Glomerular visceral epithelial cell (primary cell): Measurements from ENCODE around the gene N4BP2.
A peak's percentile ranks its signal among the peaks of the same experiment; 100 is the strongest.
"Not testable (repeated sequence)": the region's sequence is repeated elsewhere in the genome, so short reads cannot be mapped to it uniquely, and the experiment has no call there.

Source experiments
- DNase-seq: peaks from one replicate; pipeline ENCODE4 v3.0.0-alpha.2; 2016; ENCODE audit errors: extremely low spot score

The N4BP2 gene

GRCh38 chr4:40087799-40088366 lies 31.2 kb downstream of the N4BP2 start:
- no peak for DNase-seq

- DNase-seq: not testable (repeated sequence)
Measured at GRCh38 chr4:40093400-40093799, 36.8 kb downstream of the N4BP2 start.

GRCh38 chr4:40099010-40099409 lies 42.4 kb downstream of the N4BP2 start:
- no peak for DNase-seq

DNA sequence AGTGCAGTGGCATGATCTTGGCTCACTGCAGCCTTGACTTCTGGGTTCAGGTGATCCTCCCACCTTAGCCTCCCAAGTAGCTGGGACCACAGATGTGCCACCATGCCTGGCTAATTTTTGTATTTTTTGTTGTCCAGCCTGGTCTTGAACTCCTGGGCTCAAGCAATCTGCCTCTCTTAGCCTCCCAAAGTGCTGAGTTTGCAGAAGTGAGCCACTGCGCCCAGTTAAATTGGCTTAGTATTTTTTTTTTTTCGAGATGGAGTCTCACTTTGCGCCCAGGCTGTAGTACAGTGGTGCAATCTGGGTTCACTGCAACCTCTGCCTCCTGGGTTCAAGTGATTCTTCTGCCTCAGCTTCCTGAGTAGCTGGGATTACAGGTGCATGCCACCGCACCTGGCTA lies 50.5 kb downstream of the N4BP2 start:
- DNase-seq: not testable (repeated sequence)

- DNase-seq: no peak
Measured at GRCh38 chr4:40112027-40112792, 55.6 kb downstream of the N4BP2 start.

GRCh38 chr4:40114206-40114605 lies 57.6 kb downstream of the N4BP2 start:
- no peak for DNase-seq

DNA sequence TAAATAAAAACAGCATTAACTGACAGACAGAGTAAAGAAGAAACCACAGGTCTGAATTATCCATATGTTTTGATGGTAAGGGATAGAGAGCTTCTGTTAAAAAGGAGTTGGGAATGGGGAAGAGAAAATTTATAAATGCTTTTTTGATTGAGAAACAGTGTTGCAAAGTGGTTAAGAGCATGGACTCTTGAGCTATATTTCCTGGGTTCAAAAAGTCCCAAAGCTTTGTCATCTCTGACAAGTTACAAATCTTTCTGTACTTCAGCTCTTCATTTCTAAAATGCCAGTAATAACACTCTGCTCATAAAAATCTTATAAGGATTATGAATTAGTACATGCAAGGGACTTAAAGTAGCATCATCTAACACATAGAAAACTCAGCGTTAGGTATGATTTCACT lies 62.2 kb downstream of the N4BP2 start:
- DNase-seq: no peak

- DNase-seq: no peak
Measured at GRCh38 chr4:40119344-40119743, 62.7 kb downstream of the N4BP2 start.

DNA sequence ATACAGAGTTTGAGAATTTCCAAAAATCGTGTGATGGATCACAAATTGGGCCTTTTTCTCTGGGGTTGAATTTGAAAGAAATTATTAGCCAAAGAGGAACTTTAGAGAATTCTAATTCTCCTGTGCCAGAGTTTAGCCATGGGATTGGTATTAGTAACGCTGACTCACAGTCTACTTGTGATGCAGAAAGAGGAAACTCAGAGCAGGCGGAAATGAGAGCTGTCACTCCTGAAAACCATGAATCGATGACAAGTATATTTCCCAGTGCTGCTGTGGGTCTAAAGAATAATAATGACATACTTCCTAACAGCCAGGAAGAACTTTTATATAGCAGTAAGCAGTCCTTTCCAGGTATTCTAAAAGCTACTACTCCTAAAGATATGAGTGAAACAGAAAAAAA lies 64.9 kb downstream of the N4BP2 start:
- DNase-seq: peak; percentile 63

GRCh38 chr4:40122941-40123340 lies 66.3 kb downstream of the N4BP2 start:
- no peak for DNase-seq

- DNase-seq: no peak
Measured at GRCh38 chr4:40124690-40125089, 68.0 kb downstream of the N4BP2 start.

- DNase-seq: no peak
Measured at GRCh38 chr4:40130401-40131036, 73.9 kb downstream of the N4BP2 start.

DNA sequence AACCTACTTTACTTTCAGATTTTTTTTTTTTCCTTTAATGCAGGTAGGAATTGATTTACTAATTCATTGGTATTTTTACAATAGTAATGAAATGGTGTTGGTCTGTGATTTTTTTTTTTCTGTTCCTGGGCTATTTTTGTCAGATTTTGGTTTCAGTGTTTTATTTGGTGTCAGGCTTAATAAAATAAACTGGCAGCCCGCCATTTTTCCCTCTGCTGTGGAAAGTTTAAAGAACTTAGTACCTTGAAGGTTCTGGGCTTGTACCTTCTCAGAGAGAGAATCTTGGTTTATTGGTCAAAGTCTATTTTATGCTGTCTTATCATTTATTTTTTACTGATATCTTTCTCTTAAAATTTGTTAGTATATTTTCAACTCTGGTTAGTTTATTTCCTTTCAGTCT lies 76.2 kb downstream of the N4BP2 start:
- DNase-seq: no peak

GRCh38 chr4:40134206-40134917 lies 77.7 kb downstream of the N4BP2 start:
- no peak for DNase-seq

DNA sequence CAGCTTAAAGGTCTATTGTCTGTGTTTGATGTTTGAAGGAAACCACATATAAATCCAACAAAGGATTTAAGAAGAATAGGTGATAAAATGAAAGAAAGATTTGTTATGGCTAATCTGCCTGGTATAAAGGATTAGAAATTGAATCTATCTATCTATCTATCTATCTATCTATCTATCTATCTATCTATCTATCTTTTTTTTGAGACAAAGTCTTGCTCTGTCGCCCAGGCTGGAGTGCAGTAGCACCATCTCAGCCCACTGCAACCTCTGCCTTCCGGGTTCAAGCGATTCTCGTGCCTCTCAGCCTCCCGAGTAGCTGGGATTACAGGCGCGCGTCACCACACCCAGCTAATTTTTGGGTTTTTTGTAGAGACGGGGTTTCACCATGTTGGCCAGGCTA lies 79.6 kb downstream of the N4BP2 start:
- DNase-seq: not testable (repeated sequence)

DNA sequence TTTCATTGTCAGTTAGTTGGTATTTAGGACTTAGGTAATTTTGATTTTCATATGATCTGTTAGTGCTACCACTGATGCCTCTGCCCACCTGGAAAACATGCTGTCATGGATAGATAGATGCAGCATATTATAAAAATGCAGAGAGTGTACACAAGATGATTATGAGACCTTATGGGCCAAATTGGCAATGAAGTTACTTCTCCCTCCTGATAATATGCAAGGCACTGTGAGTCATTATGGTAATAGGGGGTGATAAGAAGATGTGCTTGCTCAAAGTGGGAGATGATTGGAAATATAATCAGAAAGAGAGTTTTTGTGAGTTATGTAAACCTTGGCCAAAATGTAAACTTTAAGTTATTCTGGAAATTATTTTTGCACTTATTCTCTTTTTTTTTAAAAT lies 83.5 kb downstream of the N4BP2 start:
- DNase-seq: no peak

DNA sequence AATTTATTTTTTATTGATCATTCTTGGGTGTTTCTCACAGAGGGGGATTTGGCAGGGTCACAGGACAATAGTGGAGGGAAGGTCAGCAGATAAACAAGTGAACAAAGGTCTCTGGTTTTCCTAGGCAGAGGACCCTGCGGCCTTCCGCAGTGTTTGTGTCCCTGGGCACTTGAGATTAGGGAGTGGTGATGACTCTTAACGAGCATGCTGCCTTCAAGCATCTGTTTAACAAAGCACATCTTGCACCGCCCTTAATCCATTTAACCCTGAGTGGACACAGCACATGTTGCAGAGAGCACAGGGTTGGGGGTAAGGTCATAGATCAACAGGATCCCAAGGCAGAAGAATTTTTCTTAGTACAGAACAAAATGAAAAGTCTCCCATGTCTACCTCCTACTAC lies 83.9 kb downstream of the N4BP2 start:
- DNase-seq: not testable (repeated sequence)

GRCh38 chr4:40143926-40144508 lies 87.4 kb downstream of the N4BP2 start:
- DNase-seq: no peak

DNA sequence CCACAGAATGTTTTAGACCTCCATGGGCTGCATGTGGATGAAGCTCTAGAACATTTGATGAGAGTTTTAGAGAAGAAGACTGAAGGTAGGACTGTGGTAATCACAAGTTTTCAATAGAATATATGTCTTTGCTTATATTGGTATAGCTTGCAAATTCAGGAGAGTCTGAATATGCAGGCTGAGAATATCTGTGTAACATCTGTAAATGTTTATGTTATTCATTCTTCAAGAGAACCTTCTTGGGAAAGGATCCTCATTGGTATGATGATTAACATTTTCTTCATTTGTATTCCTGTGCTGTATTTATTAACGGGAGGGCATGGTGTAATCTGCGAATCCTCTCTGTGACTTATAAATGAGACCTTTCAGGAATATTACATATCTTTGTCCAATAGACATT lies 88.1 kb downstream of the N4BP2 start:
- DNase-seq: no peak

GRCh38 chr4:40147490-40147889 lies 90.8 kb downstream of the N4BP2 start:
- DNase-seq: not testable (repeated sequence)

DNA sequence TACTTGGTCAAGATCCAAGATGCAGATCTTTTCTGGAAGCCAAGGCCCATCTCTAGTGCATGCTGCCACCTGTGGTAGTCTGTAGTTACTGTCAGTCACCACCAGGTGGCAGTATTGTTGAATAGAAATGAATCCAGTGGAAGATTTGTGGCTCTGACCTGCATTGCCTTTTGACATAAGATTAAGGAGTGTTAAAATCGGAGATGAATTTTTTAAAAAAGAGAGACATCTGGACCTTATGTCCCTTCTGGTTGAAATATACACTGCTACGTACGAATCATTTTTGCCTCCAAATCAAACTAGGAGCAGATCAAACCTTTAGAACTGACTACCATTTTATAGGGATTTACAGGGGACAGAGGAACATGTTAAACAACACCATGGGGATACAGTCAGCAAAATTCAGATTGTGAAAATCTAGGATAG lies 93.3 kb downstream of the N4BP2 start:
- peak; percentile 67 for DNase-seq

DNA sequence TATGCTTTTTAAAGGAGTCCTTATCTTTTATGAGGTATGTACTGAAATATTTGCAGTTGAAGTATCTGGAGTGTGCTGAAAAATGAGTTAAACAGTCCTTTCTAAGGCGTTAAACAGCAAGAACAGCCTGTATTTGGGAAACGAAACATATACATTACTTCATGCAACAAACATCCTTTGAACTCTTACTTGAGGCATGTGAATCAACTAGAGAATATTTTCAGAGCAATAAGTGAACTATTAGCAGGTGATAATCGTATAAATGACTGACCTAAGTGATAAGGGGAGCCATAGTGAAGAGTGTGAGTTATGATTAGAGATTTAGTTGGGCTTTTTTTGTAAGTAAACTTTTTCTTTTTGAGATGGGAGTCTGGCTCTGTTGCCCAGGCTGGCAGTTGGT lies 94.3 kb downstream of the N4BP2 start:
- peak; percentile 18 for DNase-seq
